Measurements from ENCODE around the gene COL20A1.

COL20A1 gene

GRCh38 chr20:63365601-63366389 is 72.8 kb downstream of the COL20A1 start:
- no peak for DNase-seq

- DNase-seq, result peak; percentile 65 to 87 (median 77)
Observed at GRCh38 chr20:63366390-63367365, 73.7 kb downstream of the COL20A1 start.

GRCh38 chr20:63367446-63368055 is 74.6 kb downstream of the COL20A1 start:
- DNase-seq, result peak in 1 of 3 experiments; percentile 32

- DNase-seq, result no peak
Observed at GRCh38 chr20:63368151-63368550, 75.2 kb downstream of the COL20A1 start.

GRCh38 chr20:63369024-63369530 is 76.1 kb downstream of the COL20A1 start:
- no peak for DNase-seq

GRCh38 chr20:63369724-63370617 is 77.0 kb downstream of the COL20A1 start:
- DNase-seq, result no peak

- peak in 1 of 3 experiments; percentile 15 for DNase-seq
Observed at GRCh38 chr20:63370618-63371187, 77.7 kb downstream of the COL20A1 start.

GRCh38 chr20:63371291-63371865 is 78.4 kb downstream of the COL20A1 start:
- DNase-seq, result no peak

GRCh38 chr20:63372971-63373885 is 80.2 kb downstream of the COL20A1 start:
- peak in 1 of 3 experiments; percentile 39 for DNase-seq

- no peak for DNase-seq
Observed at GRCh38 chr20:63373996-63374395, 81.0 kb downstream of the COL20A1 start.

- DNase-seq, result peak in 1 of 3 experiments; percentile 35
Observed at GRCh38 chr20:63374504-63374903, 81.5 kb downstream of the COL20A1 start.

- no peak for DNase-seq
Observed at GRCh38 chr20:63375438-63375837, 82.5 kb downstream of the COL20A1 start.

GRCh38 chr20:63376283-63377250 is 83.6 kb downstream of the COL20A1 start:
- DNase-seq, result peak in 2 of 3 experiments; percentile 32 to 55

- peak in 2 of 3 experiments; percentile 84 to 94 for DNase-seq
Observed at GRCh38 chr20:63377256-63377941, 84.4 kb downstream of the COL20A1 start.

- DNase-seq, result peak in 2 of 3 experiments; percentile 76 to 86
Observed at GRCh38 chr20:63377951-63378381, 85.0 kb downstream of the COL20A1 start.

- DNase-seq, result no peak
Observed at GRCh38 chr20:63378626-63379025, 85.6 kb downstream of the COL20A1 start.

GRCh38 chr20:63379296-63379695 is 86.3 kb downstream of the COL20A1 start:
- no peak for DNase-seq

GRCh38 chr20:63379872-63380271 is 86.9 kb downstream of the COL20A1 start:
- DNase-seq, result peak in 1 of 3 experiments; percentile 13
